Lung (tissue), 12 donors: ENCODE measurements around the gene ATF3. TPM values are rescaled to one million over a fixed set of nuclear protein-coding genes. Genes with fewer than 3 reads are reported as not detected.

Experiments used
- ATAC-seq: fragments of 200-7000 bp; cut with Tn5 transposase; one replicate; pipeline ENCODE4 v1.9.1; 2020; ENCODE audit warnings: moderate number of reproducible peaks; ENCODE audit not compliant: insufficient read depth, low FRiP score
- DNase-seq, 3 donors: peaks; one replicate each; pipeline ENCODE4 v3.0.0-alpha.2; 2013 to 2017
- H3K27ac ChIP-seq, 2 donors: one replicate each; pipeline ENCODE4 v1.5.1; 2013; ENCODE audit warnings: mild to moderate bottlenecking in 2 of 2, moderate library complexity in 2 of 2, control low read depth in 1 of 2, inconsistent platforms in 1 of 2, low read depth in 1 of 2, low read length in 1 of 2
- H3K27me3 ChIP-seq, 3 donors: one replicate each; pipeline ENCODE4 v1.5.1; 2013; ENCODE audit warnings: low read length in 2 of 3; ENCODE audit not compliant: control insufficient read depth in 3 of 3, insufficient read depth in 3 of 3
- H3K36me3 ChIP-seq, 4 donors: one replicate each; pipeline ENCODE4 v1.5.1; 2013; ENCODE audit warnings: low read length in 4 of 4, mild to moderate bottlenecking in 1 of 4, moderate library complexity in 1 of 4; ENCODE audit not compliant: control insufficient read depth in 4 of 4, insufficient read depth in 4 of 4
- H3K4me1 ChIP-seq, 5 donors: one replicate each; pipeline ENCODE4 v1.5.1; 2013; ENCODE audit warnings: low read length in 5 of 5, mild to moderate bottlenecking in 2 of 5, moderate library complexity in 1 of 5; ENCODE audit not compliant: control insufficient read depth in 5 of 5, insufficient read depth in 5 of 5
- H3K4me3 ChIP-seq: one replicate; pipeline ENCODE4 v1.5.1; 2013; ENCODE audit warnings: mild to moderate bottlenecking, control low read depth, moderate library complexity
- H3K9ac ChIP-seq, 2 donors: one replicate each; pipeline ENCODE4 v1.5.1; 2013; ENCODE audit warnings: low read length in 2 of 2, control low read depth in 1 of 2; ENCODE audit not compliant: insufficient read depth in 1 of 2
- H3K9me3 ChIP-seq, 4 donors: one replicate each; pipeline ENCODE4 v1.5.1; 2013; ENCODE audit warnings: low read length in 3 of 4, mild to moderate bottlenecking in 1 of 4, moderate library complexity in 1 of 4; ENCODE audit not compliant: control insufficient read depth in 4 of 4, insufficient read depth in 3 of 4
- CTCF ChIP-seq: IDR thresholded peaks from 2 replicates; pipeline ENCODE4 v1.5.1; 2012; ENCODE audit warnings: mild to moderate bottlenecking; ENCODE audit errors: control extremely low read depth, extremely low read depth
- WGBS, 2 donors: extraction: QIAGEN DNeasy Blood & Tissue Kit; methylation state at CpG; one replicate each; pipeline ENCODE4 v1.1.7; 2013; 5-methylcytosine and 5-hydroxymethylcytosine counted together
- polyA plus RNA-seq, 2 donors: library from polyadenylated mRNA; stranded (reverse); fragments of 200-250 nt; gene quantifications; one replicate each; pipeline ENCODE4 v1.2.1, GENCODE V29; 2013
- total RNA-seq, 2 donors: library from RNA; depleted of rRNA in 1 of 2; stranded (reverse); fragments of >200 nt in 1 of 2; gene quantifications; one replicate each; pipeline ENCODE4 v1.2.1, GENCODE V29; 2014 to 2021
- donor health status: control.
- donor health status: control.
- donor health status: Bipolar disorder and iron deficiency.
- donor health status: healthy.
- donor health status: DM: yes; HTN: yes; CAD: no.

Gene ATF3
- total and polyA plus RNA-seq, 4 donors: 15.9 to 44.1 (median 24.4) TPM

- 1% methylated on average over 34 of the region's 34 CpGs for WGBS, 2 donors
- H3K4me3 ChIP-seq: peak overlapping the region; percentile 50
Observed at GRCh38 chr1:212607206-212607912, 1.2 kb upstream of the ATF3 start.

GRCh38 chr1:212607913-212608391 is 609 bp upstream of the ATF3 start:
- Histone ChIP-seq H3K27me3 (peaks cover 0 to 53% (median 52%) of the 10 kb centered on the region in 3 donors), H3K4me3 (peak overlapping the region; percentile 50), H3K9me3 (peaks cover 0 to 1% (median 0%) of the 10 kb centered on the region in 4 donors), H3K36me3 (no peaks in the 10 kb centered on the region), H3K4me1 (peaks cover 9 to 39% (median 17%) of the 10 kb centered on the region in 5 donors), H3K27ac (peak overlapping the region; percentile 79 to 99), H3K9ac (peak overlapping the region; percentile 63 to 92)
- WGBS, 2 donors: 0 to 1% methylated on average over 39 of the region's 39 CpGs
- no peak for TF ChIP-seq CTCF
- ATAC-seq (no peak), DNase-seq (no peak)

More at GRCh38 chr1:212607206-212607912, 1.2 kb upstream of the ATF3 start:
- DNase-seq (peak; percentile 22 to 55 (median 40)), ATAC-seq (no peak)
- Histone ChIP-seq H3K4me1 (peaks cover 9 to 33% (median 15%) of the 10 kb centered on the region in 5 donors), H3K27ac (peak overlapping the region; percentile 79 to 99), H3K36me3 (no peaks in the 10 kb centered on the region), H3K27me3 (peaks cover 0 to 59% (median 56%) of the 10 kb centered on the region in 3 donors), H3K9ac (peak overlapping the region; percentile 63 to 92), H3K9me3 (peaks cover 0 to 2% (median 0%) of the 10 kb centered on the region in 4 donors)
- TF ChIP-seq CTCF: no peak

- Histone ChIP-seq H3K4me3 (peak overlapping the region; percentile 74), H3K9me3 (no peaks in the 10 kb centered on the region), H3K9ac (peak overlapping the region; percentile 79 to 80), H3K36me3 (peaks cover 0 to 3% (median 0%) of the 10 kb centered on the region in 4 donors), H3K27me3 (peaks cover 0 to 44% (median 41%) of the 10 kb centered on the region in 3 donors), H3K27ac (peak overlapping the region; percentile 99), H3K4me1 (peaks cover 11 to 41% (median 18%) of the 10 kb centered on the region in 5 donors)
- ATAC-seq (peak; percentile 28), DNase-seq (peak; percentile 81 to 85 (median 83))
- WGBS, 2 donors: 1% methylated on average over 74 to 75 of the region's 75 CpGs
- no peak for TF ChIP-seq CTCF
Observed at GRCh38 chr1:212608959-212609700, 569 bp downstream of the ATF3 start.
